CD4-positive, CD25-positive, alpha-beta regulatory T cell (primary cell): ENCODE measurements around the gene ACOT11. TPM values are rescaled to one million over a fixed set of nuclear protein-coding genes. Genes with fewer than 3 reads are reported as not detected.

Experiments used
- ATAC-seq, 2 donors: fragments of 150-1000 bp; cut with Tn5 transposase; one replicate each; pipeline ENCODE4 v1.10.0; 2021; ENCODE audit warnings: low read depth in 2 of 2, moderate number of reproducible peaks in 2 of 2, moderate library complexity in 1 of 2
- DNase-seq, 3 donors: peaks; one replicate each; pipeline versions ENCODE4 v3.0.0 to v3.0.0-alpha.2; 2012 to 2022; ENCODE audit warnings: mixed read lengths in 1 of 3
- H3K27ac ChIP-seq: one replicate; pipeline ENCODE4 v1.7.0; 2013; ENCODE audit warnings: mild to moderate bottlenecking, low read length; ENCODE audit not compliant: insufficient read depth, poor library complexity, severe bottlenecking
- H3K27me3 ChIP-seq: one replicate; pipeline ENCODE4 v1.7.0; 2013; ENCODE audit warnings: low read length; ENCODE audit not compliant: control insufficient read depth, insufficient read depth
- H3K36me3 ChIP-seq: one replicate; pipeline ENCODE4 v1.7.0; 2013; ENCODE audit warnings: mild to moderate bottlenecking, low read length, moderate library complexity; ENCODE audit not compliant: control insufficient read depth, insufficient read depth
- H3K4me1 ChIP-seq: 2 replicates; pipeline ENCODE4 v1.7.0; 2013; ENCODE audit warnings: mild to moderate bottlenecking, low read length; ENCODE audit not compliant: insufficient read depth, control insufficient read depth, poor library complexity, severe bottlenecking
- H3K4me3 ChIP-seq: one replicate; pipeline ENCODE4 v1.7.0; 2013; ENCODE audit warnings: low read depth, mild to moderate bottlenecking, low read length, moderate library complexity
- H3K9me3 ChIP-seq, 2 experiments: 1 replicate in 1 of 2; 2 replicates in 1 of 2; pipeline ENCODE4 v1.7.0; 2013; ENCODE audit warnings: low read length in 2 of 2, mild to moderate bottlenecking in 1 of 2, moderate library complexity in 1 of 2; ENCODE audit not compliant: control insufficient read depth in 2 of 2
- H3K27ac Mint-ChIP-seq, 3 donors: one replicate each; pipeline ENCODE4 v1.8.0; 2020 to 2022; ENCODE audit warnings: mild to moderate bottlenecking in 3 of 3, mixed read lengths in 3 of 3, moderate library complexity in 2 of 3
- H3K27me3 Mint-ChIP-seq: one replicate; pipeline ENCODE4 v1.8.0; 2022; ENCODE audit warnings: mild to moderate bottlenecking, mixed read lengths
- H3K36me3 Mint-ChIP-seq: one replicate; pipeline ENCODE4 v1.8.0; 2020; ENCODE audit warnings: mixed read lengths
- H3K4me1 Mint-ChIP-seq, 4 donors: one replicate each; pipeline ENCODE4 v1.8.0; 2020 to 2022; ENCODE audit warnings: mixed read lengths in 4 of 4, mild to moderate bottlenecking in 1 of 4
- H3K4me3 Mint-ChIP-seq, 4 donors: one replicate each; pipeline ENCODE4 v1.8.0; 2020 to 2022; ENCODE audit warnings: mild to moderate bottlenecking in 4 of 4, mixed read lengths in 4 of 4, moderate library complexity in 3 of 4
- H3K9me3 Mint-ChIP-seq, 7 donors: one replicate each; pipeline ENCODE4 v1.8.0; 2020 to 2022; ENCODE audit warnings: mixed read lengths in 7 of 7, mild to moderate bottlenecking in 3 of 7, moderate library complexity in 2 of 7
- polyA plus RNA-seq, 4 donors: library from polyadenylated mRNA; unstranded; fragments of 300-500 nt; fragmentation: Illumina TruSeq; gene quantifications; one replicate each; pipeline ENCODE4 v1.2.3, GENCODE V29; 2021
- total RNA-seq: library from RNA; stranded (reverse); gene quantifications from one replicate; pipeline ENCODE4 v1.2.3, GENCODE V29; 2022

The ACOT11 gene
- total and polyA plus RNA-seq, 5 donors from 2014 or later: 0.15 to 0.36 (median 0.15) TPM; not detected in 2

DNA sequence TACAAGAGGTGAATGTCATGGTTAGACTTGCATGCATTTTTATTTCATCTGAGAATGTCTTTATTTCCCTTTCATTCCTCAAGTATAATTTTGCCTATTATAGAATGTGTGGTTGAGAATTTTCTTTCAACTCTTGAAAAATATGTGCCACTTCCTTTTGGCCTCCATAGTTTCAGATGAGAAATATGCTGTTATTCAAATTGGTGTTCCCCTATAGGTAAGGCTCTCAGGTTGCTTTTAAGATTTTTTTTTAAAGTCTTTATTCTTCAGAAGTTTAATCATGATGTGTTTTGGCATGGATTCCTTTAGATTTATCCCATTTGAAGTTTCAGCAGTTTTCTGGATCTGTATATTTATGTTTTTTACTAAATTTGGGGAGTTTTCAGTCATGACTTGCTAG, 95.7 kb downstream of the ACOT11 start:
- Histone ChIP-seq H3K36me3 (no peaks in the 10 kb centered on the region), H3K27ac (no peak overlapping the region), H3K4me3 (no peak overlapping the region), H3K4me1 (no peaks in the 10 kb centered on the region), H3K27me3 (no peaks in the 10 kb centered on the region), H3K9me3 (peaks cover 7 to 12% of the 10 kb centered on the region in 2 experiments)
- Mint-ChIP-seq H3K4me3 (no peak overlapping the region), H3K27me3 (peaks cover 11% of the 10 kb centered on the region), H3K9me3 (peaks cover 0 to 14% (median 5%) of the 10 kb centered on the region in 7 donors), H3K36me3 (no peaks in the 10 kb centered on the region), H3K27ac (no peak overlapping the region), H3K4me1 (no peaks in the 10 kb centered on the region)
- no peak for DNase-seq
- ATAC-seq: no peak

DNA sequence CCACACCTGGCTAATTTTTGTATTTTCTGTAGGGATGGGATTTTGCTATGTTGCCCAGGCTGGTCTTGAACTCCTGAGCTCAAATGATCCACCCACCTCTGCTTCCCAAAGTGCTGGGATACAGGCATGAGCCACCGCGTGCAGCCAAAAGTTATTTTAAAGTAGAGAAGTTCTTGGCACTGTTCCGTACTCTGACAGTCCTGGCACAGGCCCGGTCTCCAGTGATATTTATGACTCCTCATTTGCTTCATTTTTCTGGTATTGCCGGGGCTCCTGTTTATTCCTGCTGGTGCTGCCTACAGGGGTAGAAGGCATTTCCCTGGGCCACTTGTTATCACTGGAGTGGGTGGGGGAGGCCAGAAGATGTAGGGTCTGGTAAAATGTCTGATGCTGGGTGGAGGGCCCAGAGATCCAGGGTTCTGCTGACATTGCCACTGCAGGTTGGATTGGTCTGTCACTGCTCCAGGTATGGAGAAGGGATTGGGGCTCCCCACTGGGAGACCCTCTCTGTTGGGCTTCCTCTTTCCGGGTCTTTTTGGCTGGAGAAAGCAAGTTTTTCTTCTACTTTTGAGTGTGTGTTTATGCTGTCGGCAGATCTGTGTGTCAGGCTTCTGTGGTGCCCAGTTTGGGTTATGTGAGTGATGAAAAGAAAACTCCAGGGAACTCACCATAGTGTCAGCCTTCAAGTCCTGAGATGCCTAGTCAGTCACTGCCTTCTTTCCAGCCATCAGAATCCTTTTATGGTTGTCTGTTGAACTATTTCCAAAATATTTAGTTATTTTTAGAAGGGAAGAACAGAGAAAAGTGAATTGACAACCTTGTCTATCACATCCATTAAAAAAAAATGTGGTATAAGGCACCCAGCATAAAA, 98.0 kb downstream of the ACOT11 start:
- Histone ChIP-seq H3K27me3 (no peaks in the 10 kb centered on the region), H3K4me1 (no peaks in the 10 kb centered on the region), H3K9me3 (peaks cover 7 to 12% of the 10 kb centered on the region in 2 experiments), H3K36me3 (no peaks in the 10 kb centered on the region), H3K4me3 (no peak overlapping the region), H3K27ac (no peak overlapping the region)
- ATAC-seq: no peak
- Mint-ChIP-seq H3K9me3 (peaks cover 0 to 14% (median 5%) of the 10 kb centered on the region in 7 donors), H3K27ac (no peak overlapping the region), H3K27me3 (peaks cover 11% of the 10 kb centered on the region), H3K4me1 (no peaks in the 10 kb centered on the region), H3K4me3 (no peak overlapping the region), H3K36me3 (no peaks in the 10 kb centered on the region)
- DNase-seq: no peak

DNA sequence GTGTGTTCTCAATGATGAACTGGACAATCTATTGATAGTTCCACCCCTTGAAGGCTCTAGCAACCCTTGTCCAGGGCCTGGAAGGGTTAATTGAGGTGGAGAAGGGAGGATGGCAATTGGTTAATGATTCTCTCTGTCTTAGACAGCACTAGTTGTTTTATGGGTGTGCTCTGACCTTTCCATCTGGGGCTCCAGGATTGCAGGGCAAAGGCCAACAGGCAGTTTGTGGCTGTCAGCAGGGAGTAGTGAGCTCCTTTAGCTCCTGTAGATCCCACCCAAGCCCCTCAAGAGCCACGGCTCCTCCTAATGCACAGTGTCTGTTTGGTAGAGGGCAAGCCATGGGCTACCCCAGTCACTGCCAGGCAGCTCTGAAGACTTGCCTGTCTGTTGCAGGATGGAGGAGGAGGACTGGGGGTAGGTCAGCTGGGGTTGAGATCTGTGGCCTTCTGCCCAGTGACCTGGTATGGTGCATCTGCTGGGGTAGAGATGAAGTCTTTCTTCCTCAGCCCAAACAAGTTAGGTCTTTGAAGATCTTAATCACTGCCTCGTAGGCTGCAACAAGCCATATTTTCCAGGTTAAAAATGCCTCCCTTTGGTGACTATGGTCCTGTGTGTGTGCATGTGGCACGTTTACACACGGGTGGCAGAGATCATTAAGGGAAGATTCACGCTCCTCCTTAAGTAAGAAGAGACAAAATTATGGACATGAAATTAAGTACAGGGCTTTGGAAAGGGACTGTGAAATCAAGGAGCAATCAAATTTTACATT, 101.3 kb downstream of the ACOT11 start:
- Histone ChIP-seq H3K4me1 (no peaks in the 10 kb centered on the region), H3K4me3 (no peak overlapping the region), H3K9me3 (peaks cover 0 to 5% of the 10 kb centered on the region in 2 experiments), H3K36me3 (no peaks in the 10 kb centered on the region), H3K27me3 (no peaks in the 10 kb centered on the region), H3K27ac (no peak overlapping the region)
- Mint-ChIP-seq H3K4me3 (no peak overlapping the region), H3K36me3 (no peaks in the 10 kb centered on the region), H3K4me1 (no peaks in the 10 kb centered on the region), H3K27ac (peak overlapping the region in 1 of 3 donors; percentile 63), H3K27me3 (peaks cover 15% of the 10 kb centered on the region), H3K9me3 (peaks cover 0 to 1% (median 0%) of the 10 kb centered on the region in 7 donors)
- no peak for DNase-seq
- no peak for ATAC-seq

DNA sequence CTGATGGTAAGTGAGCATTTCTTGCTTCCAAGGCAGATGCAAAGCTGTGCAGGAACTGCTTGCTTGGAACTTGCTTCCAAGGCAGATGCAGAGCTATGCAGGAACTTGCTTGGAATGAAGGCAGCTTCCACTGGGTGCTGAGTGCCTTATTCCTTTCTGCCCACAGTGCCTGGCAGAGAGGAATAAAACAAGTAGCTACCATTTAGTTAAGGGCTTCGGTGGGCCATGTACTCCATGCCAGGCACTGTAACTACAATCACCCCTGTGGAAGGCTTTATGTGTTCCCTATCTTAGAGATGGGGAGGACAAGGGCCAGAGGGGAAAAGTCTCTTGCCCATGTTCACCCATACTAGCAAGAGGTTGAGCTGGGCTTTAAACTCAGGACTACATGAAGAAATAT, 101.9 kb downstream of the ACOT11 start:
- no peak overlapping the region for H3K4me3 Mint-ChIP-seq
- H3K27ac ChIP-seq: no peak overlapping the region

DNA sequence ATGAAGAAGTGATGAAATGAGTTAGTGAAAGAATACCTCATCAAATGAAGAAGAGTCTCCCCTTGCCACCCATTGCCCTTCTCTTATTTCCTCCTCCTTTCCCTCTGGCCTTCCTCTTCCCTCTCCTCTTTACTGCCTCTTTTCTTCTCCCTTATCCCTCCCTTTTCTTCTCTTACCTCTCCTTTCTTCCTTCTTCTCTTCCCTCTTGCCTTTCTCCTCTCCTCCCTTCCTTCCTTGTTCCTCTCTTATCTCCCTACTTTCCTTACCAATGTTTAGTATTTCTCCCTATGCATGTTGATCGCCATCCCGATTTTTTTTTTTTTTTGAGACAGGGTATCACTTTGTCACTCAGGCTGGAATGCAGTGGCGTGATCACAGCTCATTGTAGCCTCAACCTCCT, 102.4 kb downstream of the ACOT11 start:
- Histone ChIP-seq H3K27ac (no peak overlapping the region), H3K4me3 (no peak overlapping the region), H3K36me3 (no peaks in the 10 kb centered on the region), H3K4me1 (no peaks in the 10 kb centered on the region), H3K27me3 (no peaks in the 10 kb centered on the region), H3K9me3 (no peaks in the 10 kb centered on the region)
- Mint-ChIP-seq H3K36me3 (no peaks in the 10 kb centered on the region), H3K4me1 (no peaks in the 10 kb centered on the region), H3K9me3 (no peaks in the 10 kb centered on the region), H3K27me3 (peaks cover 20% of the 10 kb centered on the region), H3K4me3 (no peak overlapping the region), H3K27ac (no peak overlapping the region)
- DNase-seq (no peak), ATAC-seq (no peak)

More for the DNA sequence above, 101.9 kb downstream of the ACOT11 start:
- no peaks in the 10 kb centered on the region for H3K36me3 Mint-ChIP-seq
- Histone ChIP-seq H3K27me3 (no peaks in the 10 kb centered on the region), H3K36me3 (no peaks in the 10 kb centered on the region), H3K4me3 (no peak overlapping the region), H3K9me3 (peaks cover 0 to 1% of the 10 kb centered on the region in 2 experiments), H3K4me1 (no peaks in the 10 kb centered on the region)
- H3K27me3 Mint-ChIP-seq: peaks cover 19% of the 10 kb centered on the region
- no peaks in the 10 kb centered on the region for H3K9me3 Mint-ChIP-seq
- ATAC-seq: no peak
- DNase-seq: no peak
- H3K27ac Mint-ChIP-seq: no peak overlapping the region
- no peaks in the 10 kb centered on the region for H3K4me1 Mint-ChIP-seq

GRCh38 chr1:54651608-54652007, 103.6 kb downstream of the ACOT11 start:
- Mint-ChIP-seq H3K4me1 (no peaks in the 10 kb centered on the region), H3K9me3 (no peaks in the 10 kb centered on the region), H3K36me3 (no peaks in the 10 kb centered on the region), H3K4me3 (no peak overlapping the region), H3K27ac (no peak overlapping the region), H3K27me3 (peaks cover 20% of the 10 kb centered on the region)
- H3K9me3 ChIP-seq: no peaks in the 10 kb centered on the region
- no peaks in the 10 kb centered on the region for H3K36me3 ChIP-seq
- H3K27ac ChIP-seq: no peak overlapping the region
- H3K27me3 ChIP-seq: no peaks in the 10 kb centered on the region
- no peak for DNase-seq
- H3K4me3 ChIP-seq: no peak overlapping the region
- no peaks in the 10 kb centered on the region for H3K4me1 ChIP-seq
- ATAC-seq: no peak

GRCh38 chr1:54652168-54652567, 104.1 kb downstream of the ACOT11 start:
- no peaks in the 10 kb centered on the region for H3K36me3 Mint-ChIP-seq
- H3K9me3 Mint-ChIP-seq: no peaks in the 10 kb centered on the region
- Histone ChIP-seq H3K27me3 (no peaks in the 10 kb centered on the region), H3K4me1 (no peaks in the 10 kb centered on the region), H3K9me3 (no peaks in the 10 kb centered on the region), H3K27ac (no peak overlapping the region), H3K4me3 (no peak overlapping the region), H3K36me3 (no peaks in the 10 kb centered on the region)
- no peak overlapping the region for H3K27ac Mint-ChIP-seq
- no peak overlapping the region for H3K4me3 Mint-ChIP-seq
- peaks cover 16% of the 10 kb centered on the region for H3K27me3 Mint-ChIP-seq
- DNase-seq (no peak), ATAC-seq (no peak)
- no peaks in the 10 kb centered on the region for H3K4me1 Mint-ChIP-seq
